Measurements from ENCODE around the gene N4BP3.
"Not testable (repeated sequence)": the region's sequence is repeated elsewhere in the genome, so short reads cannot be mapped to it uniquely, and the experiment has no call there.

N4BP3 gene, protein sequence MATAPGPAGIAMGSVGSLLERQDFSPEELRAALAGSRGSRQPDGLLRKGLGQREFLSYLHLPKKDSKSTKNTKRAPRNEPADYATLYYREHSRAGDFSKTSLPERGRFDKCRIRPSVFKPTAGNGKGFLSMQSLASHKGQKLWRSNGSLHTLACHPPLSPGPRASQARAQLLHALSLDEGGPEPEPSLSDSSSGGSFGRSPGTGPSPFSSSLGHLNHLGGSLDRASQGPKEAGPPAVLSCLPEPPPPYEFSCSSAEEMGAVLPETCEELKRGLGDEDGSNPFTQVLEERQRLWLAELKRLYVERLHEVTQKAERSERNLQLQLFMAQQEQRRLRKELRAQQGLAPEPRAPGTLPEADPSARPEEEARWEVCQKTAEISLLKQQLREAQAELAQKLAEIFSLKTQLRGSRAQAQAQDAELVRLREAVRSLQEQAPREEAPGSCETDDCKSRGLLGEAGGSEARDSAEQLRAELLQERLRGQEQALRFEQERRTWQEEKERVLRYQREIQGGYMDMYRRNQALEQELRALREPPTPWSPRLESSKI

DNA sequence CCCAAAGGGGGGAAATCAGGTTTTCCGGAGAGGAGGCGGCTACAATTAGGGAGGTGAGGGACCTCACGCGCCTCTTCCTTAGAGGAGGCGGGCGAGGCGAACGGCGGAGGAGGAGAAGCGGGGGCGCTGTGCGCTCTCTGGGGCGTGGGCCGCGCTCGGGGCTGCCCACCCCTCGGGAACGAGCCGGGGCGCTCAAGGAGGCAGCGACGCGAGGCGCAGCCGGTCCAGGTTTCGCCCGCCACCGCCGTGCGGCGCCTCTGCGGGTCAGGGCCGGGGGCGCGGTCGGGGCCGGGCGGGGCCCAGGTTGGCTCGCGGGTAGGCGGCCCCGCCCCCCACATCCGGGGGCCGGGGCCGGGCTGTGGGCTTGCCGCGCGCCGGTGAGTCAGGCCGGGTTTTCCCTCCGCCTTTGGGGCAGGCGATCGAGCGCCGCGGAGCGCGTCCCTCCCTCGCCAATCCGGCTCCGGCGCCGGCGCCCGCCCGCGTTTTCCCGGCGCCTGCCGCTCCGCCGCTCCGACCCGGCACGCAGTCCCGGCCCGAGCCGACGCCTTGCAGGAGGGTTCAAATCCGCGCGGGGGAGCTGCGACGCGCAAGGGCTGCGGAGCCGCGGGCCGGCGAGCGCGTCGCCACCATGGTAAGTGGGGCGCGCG is at the start of gene N4BP3:
TSS of gene N4BP3 (plus strand) at position 392 of the 647 bp plus-strand sequence. CDS start 6,052 bp downstream, outside the sequence.
- no peak for DNase-seq

DNA sequence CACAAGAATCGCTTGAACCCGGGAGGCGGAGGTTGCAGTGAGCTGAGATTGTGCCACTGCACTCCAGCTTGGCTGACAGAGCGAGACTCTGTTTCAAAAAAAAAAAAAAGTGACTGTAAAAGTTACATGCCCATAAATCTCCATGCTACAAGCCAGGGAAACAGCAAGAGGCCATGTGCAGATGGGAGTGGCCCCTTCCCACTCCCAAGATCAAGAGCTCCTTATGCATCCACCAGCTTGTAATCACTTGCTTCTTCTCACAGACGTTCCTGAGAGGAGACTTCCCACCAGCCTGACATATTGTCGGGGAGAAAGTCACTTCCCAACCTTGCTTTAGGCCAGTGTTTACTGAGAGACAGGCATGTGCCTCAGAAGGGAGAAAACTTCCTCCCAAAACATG is 45.6 kb upstream of the N4BP3 start:
- DNase-seq = peak; percentile 3

DNA sequence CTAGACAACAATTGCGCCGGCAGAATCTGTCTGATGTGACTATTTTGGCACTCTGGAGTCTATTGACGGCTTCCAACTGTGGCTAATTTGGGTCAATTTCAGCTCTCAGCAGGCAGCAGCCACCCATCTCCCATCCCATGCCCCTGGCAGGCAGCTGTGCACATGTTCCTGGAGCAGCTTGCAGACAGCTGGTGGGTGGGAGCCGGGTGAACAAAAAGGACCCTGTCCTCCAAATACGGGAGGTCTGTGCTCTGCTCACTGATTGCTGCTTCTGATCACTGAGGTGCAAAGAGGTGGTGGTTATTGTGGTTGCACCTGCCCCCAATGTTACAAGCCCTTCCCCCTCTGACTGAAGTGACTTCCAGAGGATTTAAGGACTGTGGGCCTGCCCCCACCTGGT is 45.0 kb upstream of the N4BP3 start:
- DNase-seq = peak; percentile 36

DNA sequence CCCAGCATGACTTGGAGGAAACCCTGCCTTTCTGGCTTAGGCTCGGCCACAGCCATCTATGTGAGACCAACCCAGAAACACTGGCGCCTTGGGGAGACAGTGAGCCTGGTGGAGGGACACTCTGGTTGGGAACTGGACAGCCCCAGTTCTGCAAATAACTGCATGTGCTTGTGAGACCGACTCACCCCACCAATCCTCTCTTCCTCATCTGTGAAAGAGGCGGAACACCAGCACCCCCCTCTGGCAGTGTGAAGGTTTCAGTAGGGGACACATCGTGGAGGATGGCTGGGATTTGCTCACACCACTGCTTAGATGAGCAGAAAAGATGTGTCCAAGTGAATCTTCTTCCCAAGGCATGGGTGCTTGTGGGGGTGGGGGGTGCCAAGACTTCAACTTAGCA is 43.4 kb upstream of the N4BP3 start:
- no peak for DNase-seq

DNA sequence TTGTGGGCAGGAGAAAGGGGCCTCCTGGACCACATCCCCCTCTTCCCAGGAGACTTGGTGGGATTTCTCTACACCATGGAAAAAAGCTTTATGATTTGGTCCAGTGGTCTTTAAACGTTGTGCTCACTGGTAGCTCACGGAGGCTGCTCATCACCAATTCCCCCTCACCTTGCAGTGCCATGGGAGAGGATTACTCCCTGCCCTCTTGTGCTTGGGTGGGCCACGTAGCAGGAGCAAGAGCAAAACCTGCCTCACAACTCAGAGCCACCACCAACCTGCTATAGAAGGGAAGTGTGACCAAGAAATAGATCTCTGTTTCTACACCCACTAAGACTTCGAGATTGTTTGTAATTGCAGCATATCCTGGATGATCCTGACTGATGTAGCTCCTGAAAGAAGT is 42.2 kb upstream of the N4BP3 start:
- no peak for DNase-seq

DNA sequence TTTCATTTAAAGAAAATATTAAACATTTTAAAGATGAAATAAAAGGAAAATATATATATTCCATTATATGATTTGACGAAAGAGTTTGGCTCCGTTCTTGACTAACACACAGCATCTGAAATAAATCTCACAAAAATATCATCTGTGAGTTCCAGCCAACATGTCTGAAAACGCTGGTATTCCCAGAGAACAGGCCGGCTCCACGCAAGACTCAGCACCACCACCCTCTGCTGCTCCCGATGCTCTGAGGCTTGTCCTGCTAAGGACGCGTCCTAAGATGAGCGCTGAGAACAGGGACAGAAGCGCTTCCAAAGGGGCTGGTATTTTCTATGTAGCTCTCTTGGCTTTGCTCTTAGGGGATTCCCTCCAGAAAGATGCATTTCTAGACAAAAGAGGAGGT is 40.6 kb upstream of the N4BP3 start:
- no peak for DNase-seq

DNA sequence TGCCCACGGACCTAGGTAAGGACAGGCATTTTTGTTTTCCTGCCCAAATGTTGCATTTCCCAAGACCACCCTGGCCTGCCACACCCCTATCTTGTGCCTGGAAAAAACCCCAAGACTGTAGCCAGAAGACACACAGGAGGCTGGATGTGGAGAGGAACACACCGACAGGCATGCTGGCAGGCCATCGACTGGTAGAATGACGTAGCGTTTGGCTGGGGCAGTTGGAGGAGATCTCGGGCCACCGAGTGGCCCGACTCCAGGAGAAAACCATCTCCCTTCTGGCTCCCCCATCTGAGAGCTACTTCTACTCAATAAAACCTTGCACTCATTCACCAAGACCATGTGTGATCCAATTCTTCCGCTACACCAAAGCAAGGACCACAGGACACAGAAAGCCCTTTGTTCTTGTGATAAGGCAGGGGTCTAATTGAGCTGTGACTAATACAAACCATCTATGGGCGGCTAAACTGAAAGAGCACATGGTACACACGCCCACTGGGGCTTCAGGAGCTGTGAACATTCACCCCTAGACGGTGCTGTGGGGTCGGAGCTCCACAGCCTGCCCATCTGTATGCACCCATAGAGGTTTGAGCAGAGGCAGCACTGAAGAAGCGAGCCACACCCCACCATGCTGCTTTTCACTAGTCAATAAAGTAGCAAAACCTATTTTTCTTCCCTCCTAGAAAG is 38.9 kb upstream of the N4BP3 start:
- no peak for DNase-seq

DNA sequence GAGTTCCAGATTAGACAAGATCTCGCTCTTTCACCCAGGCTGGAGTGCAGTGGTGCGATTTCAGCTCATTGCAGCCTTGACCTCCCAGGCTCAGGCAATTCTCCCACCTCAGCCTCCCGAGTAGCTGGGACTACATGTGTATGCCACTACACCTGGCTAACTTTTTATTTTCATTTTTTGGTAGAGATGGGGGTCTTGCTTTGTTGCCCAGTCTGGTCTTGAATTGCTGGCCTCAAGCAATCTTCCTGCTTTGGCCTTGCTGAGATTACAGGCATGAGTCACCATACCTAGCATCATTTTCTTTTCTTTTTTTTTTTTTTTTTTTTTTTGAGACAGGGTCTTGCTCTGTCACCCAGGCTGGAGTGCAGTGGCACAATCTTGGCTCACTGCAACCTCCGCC is 36.4 kb upstream of the N4BP3 start:
- not testable (repeated sequence) for DNase-seq

DNA sequence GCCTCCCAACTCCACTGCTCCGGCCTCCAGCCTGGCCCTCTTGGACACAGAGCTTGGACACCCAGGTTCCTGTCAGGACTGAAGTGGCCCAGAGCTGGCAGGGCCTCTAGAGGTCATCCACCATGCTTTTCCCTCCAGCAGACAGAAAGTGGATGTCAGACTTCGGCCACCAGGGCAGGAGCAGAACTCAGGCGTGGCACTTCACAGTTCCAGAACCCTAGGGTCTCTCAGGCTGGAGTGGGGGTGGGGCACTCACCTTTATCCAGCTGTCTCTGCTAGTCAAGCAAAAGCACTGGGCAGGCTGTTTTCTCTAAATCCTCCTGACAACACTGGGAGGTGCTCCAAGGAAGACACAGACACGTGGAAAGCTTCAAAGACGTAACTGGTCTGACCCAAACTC is 35.6 kb upstream of the N4BP3 start:
- DNase-seq = no peak

DNA sequence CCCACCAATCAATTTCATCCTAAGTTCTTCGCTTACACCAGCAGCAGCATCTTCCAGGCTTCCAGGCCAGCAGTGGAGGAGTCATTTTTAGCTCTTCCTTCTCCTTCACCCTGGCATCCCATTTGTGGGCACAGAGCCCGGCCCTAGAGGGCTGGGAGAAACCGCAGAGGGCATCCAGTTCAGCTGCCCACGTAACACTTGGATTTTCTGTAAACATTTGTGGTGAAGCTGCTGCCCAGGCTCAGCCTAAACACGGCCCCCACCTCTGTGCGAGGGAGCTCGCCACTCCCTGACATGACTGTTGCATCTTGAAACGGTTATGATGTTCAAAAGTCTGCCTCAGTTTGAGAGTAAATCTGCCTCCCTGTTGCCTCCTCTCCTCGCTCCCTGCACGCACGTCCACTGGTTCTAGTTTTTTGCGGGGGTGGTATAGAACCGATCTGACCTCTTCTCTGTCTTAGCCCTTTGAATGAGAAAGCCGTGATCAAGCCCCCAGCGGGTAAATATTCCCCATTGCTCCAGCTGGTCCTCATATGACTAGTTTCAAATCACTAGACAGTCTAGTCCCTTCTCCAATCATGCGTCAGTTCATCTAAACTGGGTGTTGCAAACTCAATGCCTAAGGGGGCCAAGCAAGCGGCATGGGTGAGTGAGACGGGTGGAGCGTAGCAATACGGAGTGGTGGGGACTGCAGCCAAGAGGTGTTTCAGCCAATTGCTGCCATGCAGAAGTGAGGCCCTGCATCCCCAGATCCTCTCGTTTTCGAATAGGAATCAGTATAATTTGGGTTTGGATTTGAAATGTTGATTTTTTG is 34.9 kb upstream of the N4BP3 start:
- DNase-seq = no peak

DNA sequence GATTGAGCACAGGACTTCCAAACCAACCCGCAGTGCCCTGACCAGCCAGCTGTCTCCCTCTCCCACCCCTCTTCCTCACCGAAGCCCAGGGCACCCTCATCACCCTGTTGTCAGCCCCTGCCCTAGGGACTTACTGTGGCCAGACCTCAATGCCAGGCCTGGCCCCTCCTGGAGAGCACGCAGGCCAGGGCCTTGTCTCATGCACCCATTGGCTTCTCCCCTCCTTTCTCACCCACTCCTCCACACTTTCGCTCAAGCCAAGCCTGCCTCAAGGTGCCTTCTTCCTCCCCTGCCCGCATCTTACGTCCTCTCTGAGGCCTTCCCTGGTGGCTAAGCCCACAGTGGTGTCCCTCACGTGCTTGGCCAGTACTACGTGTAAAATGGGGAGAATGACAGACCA is 33.3 kb upstream of the N4BP3 start:
- DNase-seq = no peak

DNA sequence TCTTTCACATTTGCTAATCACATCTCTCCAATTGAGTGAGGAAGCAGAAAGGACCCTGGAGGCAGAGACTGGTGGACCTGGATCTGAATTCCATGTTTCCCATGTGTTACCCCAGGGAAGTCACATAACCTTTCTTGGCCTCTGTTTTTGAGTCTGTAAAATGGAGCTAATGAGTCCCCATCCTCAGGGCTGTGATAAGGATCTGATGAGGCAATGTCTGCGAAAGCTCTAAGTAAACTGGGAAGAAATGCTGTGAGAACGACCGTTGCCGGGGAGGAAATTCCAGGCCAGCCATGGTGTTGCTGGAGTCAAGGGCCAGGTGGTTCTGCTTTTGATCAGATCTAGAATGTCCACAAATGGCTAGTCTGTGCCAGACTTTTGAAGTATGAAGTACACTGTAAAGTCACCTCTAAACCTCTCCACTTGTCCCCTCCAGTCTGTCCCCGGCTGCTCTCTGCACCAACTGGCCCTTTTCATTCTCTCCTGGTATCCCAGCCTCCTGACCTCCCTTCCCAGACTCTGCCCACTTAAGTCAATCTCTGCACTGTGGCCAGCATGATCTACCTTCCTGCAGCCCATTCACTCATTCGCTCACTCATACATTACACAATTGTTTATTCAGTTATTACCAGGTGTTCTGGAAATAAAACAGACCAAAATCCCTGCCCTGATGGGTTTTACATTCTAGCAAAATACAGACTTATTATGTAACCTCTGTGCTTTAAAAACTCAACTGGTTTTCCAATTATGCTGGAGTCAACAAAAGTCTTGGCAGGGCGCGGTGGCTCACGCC is 32.5 kb upstream of the N4BP3 start:
- no peak for DNase-seq

DNA sequence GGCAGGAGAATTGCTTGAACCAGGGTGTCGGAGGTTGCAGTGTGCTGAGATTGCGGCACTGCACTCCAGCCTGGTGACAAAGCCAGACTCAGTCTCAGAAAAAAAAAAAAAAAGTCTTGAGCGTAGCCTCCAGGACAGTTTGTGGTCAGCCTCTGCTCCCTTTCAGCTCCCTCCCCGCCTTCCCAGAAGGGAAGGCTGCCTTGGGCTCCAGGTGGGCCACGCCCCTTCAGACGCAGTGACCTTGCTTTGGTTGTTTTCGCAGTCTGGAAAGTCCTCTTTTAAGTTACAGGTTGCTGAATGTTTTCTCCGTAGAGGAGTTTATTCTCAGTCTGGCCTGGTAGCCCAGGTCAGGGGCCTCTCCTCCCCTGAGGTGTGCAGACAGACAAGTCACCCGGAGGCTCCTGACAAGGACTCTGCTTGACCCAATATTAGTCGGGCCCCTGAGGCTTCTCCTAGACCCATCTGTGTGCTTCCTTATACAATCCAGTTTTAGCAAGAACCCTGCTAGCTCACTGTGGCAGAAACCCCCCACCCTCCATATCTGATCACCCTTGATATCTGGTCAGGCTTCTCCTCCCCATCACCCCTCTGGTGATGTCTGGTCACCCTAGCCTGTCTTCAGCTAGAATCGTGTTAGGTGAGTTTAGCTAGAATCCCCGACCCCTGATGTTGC is 31.6 kb upstream of the N4BP3 start:
- no peak for DNase-seq

DNA sequence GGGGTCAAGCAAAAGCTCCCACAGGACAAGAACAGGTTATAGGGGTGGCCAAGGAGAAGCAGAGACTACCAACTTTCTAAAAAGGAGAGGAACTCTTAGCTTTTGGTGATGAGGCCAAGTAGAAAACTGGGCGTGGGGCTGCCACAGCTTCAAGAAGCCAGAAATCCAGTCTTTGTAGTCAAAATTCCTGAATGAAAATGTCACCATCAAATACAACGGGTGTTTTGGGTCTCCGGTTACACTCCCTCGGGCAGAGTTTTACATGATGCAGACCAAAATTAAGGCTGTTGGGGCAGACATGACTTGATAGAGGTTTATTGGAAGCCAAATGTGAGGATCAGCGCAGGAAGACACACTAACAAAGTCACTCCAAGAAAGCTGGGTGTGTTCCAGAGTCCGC is 29.4 kb upstream of the N4BP3 start:
- no peak for DNase-seq

DNA sequence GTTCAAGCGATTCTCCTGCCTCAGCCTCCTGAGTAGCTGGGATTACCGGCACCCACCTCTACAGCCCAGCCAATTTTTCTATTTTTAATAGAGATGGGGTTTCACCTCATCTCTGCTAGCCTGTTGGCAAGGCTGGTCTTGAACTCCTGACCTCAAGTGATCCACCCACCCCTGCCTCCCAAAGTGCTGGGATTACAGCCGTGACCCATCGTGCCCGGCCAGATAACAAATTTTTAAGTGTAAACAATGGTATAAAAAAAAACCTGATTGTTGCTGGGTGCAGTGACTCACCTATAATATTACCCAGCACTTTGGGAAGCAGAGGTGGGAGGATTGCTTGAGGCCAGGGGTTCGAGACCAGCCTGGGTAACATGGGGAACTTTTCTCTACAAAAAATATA is 28.0 kb upstream of the N4BP3 start:
- DNase-seq = no peak

DNA sequence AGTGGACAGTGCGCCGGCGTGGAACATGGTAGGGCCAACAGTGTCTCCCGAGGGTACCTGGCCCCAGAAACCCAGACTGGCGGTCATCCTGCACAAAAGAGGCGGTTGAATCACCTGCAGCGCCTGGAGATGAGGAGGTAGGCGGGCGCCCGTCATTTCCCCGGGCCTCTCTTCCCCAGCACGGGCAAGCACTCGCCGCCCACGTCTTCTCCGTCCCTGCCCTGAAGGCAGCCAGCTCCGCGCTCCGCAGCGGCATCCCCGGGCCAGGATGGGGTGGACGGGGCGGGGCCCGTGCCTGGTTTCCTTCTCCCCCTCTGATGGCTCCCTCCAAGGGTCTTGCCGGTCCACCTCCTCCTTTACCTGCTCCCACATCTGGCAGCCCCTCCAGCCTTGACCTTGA is 27.1 kb upstream of the N4BP3 start:
- DNase-seq = no peak

DNA sequence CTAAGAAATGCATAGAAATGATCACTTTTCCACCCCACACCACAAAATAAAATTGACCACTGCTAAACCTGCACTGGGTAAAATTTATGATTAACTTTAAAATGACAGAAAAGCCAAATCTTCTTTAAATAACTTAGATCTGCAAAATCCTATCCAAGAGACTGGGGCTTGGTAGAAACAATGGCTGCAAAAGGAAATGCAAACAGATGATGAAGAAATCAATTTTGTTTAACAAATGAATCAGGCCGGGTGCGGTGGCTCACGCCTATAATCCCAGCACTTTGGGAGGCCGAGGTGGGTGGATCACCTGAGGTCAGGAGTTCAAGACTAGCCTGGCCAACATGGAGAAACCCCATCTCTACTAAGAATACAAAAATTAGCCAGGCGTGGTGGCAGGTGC is 26.1 kb upstream of the N4BP3 start:
- not testable (repeated sequence) for DNase-seq

DNA sequence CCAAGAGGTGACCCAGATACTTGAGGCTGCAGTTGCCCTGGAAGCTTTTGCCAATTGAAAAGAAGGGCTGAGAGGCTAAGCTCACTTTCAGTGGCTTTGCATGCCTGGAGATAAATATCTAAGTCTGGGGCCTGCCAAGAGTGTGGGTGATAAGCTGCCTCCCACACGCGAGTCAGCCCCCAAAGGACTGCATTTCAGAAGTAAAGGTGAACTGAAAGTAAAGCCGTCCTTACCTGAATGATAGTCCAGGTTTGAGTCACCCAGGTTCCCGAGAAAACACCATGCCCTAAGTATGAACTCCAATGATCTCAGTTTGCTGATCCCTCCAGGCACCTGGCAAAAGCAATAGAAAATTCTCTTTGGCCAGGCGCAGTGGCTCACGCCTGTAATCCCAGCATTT is 22.5 kb upstream of the N4BP3 start:
- no peak for DNase-seq

DNA sequence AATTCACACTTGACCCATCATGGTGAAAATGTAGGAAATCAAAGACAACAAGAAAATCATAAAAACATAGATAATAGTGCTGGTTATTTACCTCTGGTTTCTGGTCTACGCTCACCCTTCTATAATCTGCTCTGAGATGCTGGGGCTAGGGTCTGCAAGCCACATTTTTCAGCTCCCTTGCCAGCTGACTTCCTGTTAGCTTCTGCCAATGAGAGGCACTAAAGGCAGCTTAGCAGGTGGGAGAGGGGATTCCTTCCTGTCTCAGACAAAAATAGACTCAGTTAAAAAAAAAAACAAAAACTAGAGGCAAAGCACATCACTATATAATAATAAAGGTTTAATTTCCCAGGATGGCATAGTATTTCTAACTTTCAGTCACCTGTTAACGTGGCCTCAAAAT is 20.2 kb upstream of the N4BP3 start:
- DNase-seq = no peak

DNA sequence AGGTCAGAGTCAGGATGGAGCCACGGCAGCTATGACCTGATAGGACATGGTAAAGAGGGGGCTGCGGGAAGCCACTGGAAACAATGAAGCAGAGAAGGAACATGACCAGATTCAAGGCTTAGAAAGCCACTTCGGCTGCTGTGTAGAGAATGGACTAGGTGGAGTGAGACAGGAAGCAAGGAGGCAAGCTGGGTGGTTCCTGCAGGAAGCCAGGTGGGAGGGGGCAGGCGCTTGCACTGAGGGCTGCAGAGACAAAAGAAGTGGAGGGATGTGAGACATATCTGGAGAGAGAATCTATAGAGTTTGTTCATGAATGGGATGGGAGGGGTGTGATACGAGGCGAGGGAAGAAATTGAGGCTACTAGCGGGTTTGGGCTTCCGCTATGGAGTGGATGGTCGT is 19.0 kb upstream of the N4BP3 start:
- no peak for DNase-seq

DNA sequence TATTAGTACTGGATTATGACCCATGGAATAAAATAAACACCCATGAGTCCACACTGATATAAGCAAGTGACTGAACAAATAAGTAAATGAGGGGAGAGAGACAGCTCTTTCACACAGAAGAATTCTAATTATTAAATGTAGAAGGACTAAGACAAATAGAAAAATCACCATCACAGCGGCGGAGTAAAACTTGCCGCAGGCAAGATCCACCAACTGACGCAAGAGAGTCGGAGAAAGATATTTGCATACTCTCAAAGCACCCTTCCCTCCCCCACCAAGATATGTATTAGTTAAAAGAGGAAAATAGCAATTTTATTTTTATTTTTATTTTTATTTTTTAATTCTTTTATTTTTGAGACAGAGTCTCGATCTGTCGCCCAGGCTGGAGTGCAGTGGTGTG is 14.6 kb upstream of the N4BP3 start:
- no peak for DNase-seq

DNA sequence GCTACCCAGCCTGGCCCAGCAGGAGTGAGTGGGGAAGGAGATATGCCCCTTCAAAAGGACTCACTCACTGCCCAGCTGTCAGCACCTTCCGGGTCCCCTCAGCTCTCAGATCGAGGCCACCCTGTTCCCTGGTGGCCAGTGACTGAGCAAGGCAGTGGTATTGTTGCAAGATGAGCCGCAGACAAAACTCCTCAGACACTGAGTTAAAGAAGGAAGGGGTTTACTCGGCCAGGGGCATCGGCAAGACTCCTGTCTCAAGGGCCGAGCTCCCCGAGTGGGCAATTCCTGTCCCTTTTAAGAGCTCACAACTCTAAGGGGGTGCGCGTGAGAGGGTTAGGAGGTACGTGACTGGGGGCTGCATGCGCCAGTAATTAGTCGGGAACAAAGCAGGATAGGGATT is 9.7 kb upstream of the N4BP3 start:
- no peak for DNase-seq
